Measurements from ENCODE around the gene REEP1.
"Not testable (repeated sequence)": the region's sequence is repeated elsewhere in the genome, so short reads cannot be mapped to it uniquely, and the experiment has no call there.

Gene REEP1

DNA sequence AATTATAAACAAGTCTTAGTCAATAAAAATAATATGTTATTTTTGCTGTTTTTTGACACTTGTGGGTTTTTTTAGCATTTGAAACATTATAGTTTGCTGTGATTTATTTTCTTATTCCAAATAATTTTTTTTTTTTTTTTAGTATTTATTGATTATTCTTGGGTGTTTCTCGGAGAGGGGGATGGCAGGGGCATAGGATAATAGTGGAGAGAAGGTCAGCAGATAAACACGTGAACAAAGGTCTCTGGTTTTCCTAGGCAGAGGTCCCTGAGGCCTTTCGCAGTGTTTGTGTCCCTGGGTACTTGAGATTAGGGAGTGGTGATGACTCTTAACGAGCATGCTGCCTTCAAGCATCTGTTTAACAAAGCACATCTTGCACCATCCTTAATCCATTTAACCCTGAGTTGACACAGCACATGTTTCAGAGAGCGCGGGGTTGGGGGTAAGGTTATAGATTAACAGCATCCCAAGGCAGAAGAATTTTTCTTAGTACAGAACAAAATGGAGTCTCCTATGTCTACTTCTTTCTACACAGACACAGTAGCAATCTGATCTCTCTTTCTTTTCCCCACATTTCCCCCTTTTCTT, 8.5 kb upstream of the REEP1 start:
- not testable (repeated sequence) for DNase-seq

DNA sequence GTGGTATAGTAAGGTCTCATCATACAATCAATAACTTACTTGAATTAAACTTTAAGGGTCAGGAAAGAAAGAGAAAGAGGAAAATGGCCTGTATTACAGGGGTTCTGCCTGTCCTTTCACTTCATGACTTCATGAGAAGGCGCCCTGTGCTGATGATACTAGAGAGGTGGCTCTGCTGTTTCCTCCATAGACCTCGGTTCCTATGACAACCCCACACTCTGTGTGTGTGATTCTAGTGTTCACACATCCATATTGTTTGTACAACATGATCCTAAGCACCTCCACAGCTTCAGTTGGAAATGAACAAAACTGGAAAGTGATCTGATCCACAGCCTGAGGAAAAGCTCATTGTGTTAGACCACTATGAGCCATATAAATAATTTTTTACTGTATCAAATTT, 7.0 kb upstream of the REEP1 start:
- no peak for DNase-seq

DNA sequence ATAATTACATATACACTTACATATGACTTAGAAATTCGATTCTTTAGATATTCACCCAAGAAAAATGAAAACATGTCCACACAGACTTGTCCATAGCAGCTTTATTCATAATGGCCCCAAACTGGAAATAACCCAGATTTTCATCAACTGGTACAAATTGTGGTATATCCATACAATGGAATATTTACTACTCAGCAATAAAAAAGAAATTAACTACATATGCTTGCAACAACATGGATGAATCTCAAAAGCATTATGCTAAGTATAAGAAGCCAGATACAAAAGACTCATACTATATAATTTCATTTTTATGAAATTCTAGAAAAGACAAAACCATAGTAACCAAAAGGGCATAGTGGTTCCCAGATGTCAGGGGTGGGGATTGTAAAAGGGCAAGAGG, 5.1 kb upstream of the REEP1 start:
- DNase-seq, result no peak

DNA sequence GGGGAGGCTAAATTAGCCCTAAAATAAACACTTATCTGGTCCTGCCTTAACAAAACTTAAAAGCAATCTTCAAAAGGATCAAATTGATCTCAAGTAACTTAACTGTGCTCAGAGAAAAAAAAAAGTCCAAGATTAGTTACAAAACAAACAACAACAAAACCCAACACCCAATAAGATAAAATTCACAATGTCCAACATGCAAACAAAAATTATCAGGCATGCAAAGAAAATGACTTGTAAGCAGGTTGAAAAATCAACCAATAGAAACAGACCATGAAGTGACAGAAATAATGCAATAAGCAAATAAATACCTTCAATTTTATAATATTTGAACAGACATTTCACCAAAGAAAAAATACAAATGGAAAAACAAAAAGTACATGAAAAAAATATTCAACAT, 4.0 kb upstream of the REEP1 start:
- DNase-seq, result no peak

DNA sequence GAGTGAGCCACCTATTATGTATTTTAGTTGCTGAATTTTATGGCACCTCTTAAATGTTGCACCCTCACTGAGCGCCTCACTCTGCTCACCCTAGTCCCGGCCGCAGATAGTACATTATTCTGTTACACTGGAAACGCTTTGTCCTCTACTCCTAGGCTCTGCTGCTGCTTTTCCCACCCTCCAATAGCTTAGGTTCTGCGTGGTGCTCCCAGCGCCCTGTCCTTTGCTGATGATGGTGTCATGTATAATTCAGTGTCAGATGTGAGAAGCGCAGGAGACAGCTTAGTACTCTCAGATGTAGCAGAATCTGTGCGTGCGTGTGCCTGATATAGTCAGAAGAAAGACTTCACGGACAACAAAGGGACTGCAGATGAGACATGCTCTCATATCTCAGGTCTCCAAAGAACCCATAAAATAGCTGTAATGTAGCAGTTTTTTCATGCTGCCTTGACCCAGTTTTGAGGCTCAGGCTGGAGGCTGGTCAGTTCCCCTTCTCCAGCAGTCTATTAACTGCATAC, 1.4 kb upstream of the REEP1 start:
- no peak for DNase-seq

DNA sequence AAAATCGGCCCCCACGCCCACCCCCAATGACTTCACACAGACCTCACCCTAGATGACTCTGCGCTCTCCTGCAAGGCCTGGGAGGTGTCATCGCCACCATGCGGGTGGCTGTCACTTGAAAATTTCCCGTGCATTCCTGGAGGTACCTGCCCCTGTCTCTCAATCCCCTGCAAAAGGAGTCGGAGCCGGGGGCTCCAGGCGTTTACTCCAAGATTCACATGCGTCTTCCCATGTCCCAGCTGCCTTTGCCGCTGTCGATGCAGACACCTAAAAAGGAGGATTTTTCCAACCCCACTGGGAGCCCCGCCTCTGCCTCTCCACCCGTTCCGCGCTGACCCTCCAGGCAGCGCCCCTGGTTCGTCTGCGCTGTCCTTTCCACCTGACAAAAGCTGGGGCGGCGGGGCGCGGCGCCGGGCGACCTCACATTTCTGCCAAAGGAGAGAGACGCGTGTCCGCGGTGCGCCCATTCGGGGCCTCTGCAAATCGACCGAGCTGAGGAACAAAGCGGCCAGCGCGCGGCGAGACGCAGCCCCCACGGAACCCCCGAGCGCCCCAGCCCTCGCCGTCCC, 667 bp downstream of the REEP1 start:
- DNase-seq, result no peak

DNA sequence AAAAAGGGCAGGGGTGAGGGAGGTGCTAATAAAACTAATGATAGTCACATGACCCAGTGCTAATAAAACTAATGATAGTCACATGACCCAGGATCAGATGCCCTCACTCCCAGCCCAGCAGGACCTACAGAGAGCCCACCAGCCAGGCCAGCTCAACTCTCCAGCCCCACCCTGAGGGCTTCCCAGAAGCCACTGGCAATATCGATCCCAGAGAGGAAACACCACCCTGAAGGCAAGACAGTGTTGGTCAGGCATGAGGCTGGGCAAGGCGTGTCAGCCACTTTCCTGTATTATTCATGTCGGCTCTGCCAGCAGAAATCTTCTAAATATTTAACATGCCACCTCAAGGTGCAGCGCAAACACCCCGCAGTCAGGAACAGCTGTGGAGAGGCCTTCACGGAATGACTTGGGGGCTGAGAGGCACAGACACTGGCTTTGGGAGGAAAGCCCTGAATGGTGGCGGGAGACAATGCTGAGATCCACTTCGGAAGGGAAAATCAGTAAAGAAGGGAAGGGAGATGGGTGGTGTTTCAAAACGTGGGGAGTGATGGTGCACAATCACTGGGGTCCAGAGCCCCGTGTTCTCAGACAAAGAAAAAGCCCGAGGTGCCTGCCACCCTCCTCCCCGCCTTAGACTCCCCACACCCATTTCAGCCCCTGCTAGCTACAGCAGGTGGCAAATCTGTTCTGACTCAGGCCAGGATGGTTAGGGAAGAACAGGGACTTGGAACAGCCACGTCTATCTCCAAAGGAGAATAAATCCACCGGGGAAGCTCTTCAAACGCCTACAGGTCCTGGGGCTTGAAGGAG, 1.4 kb downstream of the REEP1 start:
- DNase-seq, result no peak

DNA sequence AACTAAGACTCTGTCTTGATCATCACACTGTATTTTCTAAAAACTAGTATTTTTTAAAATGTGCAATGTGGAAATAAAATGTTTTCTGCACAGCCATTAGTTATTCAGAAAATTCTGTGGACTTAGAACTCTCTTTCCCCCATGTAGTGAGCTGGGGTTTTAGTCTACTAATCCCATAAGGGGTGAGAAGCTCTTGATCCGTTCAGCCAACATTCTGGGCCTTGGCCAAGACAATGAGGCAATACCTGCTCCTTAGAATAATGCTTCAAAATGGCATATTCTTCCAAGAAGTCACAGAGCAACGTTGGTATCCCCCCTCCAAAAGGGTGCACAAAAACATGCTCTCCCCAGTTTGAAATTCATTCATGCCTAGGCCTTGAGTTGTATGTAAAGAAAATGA, 4.0 kb downstream of the REEP1 start:
- DNase-seq, result no peak

DNA sequence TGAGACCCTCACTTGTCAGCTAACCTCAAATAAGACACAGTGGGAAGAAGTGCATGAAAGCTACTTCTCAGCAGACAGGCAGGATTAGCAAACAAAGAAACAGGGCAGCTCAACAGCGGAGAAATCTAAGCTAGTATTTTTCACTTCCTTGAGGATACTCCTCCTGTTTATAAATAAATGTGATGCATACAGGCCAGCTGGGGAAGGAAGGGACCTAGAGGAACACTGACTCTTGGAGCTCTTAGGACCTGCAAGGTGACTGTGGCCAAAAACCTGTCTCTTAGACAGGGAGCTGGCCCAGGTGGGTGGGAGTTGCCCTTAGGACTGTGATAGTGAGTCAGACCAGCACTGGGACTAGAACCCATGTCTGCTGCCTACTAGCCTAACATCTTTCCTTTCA, 4.8 kb downstream of the REEP1 start:
- DNase-seq, result no peak

DNA sequence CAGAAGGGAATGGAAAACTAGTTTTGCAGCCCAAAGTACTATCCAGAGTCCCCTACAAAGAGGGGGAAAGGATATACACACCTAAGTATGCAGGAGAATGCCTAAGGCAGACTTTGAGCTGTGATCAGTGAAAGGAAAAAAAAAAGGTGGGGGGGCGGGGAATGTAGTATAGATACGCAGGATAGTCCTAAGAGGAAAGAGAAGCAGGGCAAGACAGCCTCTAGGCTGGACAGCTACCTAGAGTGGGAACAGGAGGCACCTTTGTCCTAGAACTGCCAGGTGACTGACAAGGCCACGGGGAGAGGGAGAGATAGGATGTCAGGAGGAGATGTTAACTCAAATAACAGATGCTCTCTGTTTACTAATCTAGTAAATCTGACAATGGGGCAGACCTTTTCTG, 6.0 kb downstream of the REEP1 start:
- no peak for DNase-seq

DNA sequence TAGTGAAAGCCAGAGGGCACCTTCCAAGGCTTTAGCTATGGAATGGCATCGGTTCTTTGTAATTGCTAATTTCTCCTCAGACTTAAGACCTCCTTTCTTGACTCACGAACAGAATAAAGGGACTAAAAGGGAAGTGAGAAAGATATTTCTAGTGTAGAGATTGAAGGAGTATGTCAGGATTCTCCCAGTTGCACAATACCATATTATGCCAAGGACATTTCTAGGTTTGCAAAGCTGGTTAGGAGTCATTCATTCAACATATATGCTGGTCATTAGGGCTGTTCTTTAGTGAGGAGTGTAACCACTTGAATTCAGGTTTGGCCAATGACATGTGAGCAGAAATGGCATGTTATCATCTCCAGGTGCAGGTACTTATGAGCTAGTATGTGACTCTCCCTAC, 7.4 kb downstream of the REEP1 start:
- no peak for DNase-seq

DNA sequence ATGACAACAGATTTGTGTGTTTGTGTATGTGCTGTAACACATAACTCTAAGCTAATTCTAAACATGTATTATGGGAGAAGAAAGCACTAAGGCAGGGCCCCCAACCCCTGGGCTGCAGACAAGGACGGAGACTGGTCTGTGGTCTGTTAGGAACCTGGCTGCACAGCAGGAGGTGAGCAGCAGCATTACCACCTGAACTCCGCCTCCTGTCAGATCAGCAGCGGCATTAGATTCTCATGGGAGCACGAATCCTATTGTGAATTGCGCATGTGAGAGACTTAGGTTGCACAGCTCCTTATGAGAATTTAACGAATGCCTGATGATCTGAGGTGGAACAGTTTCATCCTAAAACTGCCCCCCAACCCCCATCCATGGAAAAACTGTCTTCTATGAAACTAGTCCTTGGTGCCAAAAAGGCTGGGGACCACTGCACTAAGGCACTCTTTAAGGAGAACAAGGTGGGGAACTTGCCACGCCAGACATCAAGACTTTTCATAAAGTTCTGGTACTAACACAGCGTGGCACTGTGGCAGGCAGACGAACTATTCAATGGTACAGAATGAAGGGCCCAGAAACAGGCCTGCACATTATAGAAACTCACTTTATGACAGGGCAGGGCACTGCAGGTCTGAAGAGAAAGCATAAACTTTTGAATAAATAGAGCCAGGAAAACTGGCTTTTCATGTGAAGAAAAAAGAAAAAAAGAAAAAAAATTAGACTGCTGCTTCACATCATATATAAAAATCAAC, 14.0 kb downstream of the REEP1 start:
- DNase-seq, result no peak

DNA sequence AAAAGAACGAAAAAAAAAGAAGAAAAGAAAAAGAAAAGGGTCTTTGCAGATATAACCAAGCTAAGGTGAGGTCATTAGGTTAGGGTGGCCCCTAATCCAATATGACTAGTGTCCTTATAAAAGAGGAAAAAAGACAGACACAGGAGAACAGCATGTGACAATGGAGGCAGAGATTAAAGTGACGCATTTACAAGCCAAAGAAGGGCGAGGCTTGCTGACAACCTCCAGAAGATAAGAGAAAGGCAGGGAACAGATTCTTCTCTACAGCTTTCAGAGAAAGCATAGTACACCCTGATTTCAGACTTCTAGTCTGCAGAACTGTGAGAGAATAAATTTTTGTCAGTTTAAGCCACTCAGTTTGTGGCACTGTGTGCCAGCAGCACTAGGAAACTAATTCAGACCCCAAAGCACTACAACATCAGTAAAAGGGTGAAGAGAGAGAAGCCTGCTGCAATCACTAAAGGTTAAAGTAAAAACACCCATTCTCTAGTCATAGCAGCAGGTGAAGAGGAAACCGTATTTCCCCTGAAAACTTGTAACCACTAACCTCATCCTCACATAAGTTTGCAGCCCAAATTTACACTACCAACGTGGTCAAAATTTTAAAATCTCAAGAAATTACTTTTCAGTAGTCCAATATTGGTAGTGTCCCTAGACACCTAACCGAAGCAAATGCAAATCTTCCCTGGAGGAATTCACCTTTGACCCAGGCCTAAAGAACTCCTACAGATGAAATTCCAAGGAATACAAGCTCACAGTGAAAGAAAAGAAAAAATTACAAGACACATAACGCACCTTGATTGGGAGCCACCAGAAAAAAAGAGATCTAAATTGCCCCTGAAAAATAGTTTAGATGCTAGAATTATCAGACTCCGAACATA, 17.5 kb downstream of the REEP1 start:
- DNase-seq, result no peak

DNA sequence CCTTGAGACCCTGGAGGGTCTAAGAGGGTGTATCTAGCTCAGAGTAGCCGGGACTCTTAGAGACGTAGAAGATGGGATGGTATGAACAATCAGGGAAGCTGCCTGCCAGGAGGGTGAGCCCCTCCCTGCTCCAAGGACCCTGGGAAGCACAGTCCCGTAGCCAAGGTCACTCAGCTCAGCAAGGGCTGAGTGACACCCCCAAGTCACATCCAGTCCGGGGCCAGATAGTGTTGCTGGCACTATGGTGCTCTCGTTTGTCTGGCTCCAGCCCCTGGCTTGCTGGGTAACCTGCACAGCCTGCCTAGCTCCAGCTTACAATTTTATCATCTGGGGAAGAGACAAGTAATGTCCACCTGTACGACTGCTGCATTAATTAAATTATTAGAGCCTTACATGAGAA, 22.3 kb downstream of the REEP1 start:
- DNase-seq, result no peak

DNA sequence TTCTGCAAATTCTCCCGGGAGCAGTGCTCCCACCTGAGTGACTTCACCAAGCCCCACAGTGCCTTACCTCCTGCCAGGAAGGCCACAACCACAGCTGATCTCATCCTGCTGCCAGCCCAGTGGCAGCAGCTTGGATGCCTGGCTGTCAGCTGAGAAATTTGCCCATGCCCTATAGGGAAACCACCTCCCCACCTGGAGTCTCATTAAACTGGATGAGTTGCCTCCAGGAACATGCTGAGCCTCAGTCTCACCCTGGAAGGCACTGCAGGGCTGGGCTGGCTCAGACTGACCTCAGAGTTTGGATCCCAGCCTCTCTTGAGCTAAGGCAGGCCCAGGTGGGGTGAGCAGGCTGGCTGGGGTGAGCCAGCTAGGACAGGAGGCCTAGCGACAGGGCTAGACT, 23.3 kb downstream of the REEP1 start:
- no peak for DNase-seq

DNA sequence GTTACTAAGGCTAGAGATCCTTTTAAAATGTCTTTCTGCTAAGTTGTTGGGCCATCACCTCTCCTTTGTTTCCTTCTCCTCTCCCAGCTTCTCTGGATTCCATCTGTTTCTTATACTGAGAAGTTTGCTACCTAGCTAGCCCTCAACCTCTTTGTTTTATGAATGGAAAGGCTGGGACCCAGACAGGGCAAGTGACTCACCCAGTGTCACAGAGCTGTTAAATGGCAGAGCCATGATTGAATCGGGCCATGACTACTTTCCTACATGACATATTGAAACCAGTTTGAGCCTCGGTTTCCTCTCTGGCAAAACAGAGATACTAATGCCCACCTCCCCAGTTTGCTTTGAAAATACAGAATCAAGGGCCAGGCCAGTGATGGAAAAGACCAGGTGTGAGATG, 24.1 kb downstream of the REEP1 start:
- no peak for DNase-seq

DNA sequence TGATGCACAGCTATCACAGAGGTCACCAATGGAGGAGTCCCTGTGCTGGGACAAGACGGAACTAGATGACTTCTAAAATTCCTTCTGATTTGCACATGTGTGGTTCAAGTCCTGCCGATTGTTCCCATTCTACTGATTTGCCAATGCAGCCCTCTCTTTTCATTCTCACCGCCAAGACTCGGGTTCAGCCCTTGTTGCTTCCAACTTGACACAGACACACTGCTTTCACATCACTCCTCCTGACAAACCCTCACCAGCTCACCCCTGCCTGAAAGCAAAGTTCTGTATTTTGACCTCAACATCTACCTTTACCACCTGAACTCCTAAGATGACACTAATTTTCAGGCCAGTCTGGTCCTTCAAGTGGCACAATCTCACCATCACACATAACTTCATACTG, 25.5 kb downstream of the REEP1 start:
- DNase-seq, result no peak

DNA sequence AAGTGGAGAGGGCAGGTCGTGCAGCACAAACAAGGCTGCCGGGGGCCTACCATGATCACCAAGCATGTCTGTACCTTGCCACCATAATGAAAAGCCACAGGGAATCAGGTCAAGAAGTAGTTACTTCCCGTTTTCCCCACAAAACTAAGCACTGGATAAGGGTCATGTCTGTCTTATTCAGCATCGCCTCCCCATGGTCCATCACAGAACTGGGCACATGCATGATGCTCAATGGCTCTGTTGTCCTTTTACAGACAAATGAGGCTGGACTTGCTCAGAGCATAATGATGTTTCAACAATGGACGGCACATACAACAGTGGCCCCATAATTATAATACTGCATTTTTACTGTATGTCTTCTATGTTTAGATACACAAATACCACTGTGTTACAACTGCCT, 27.5 kb downstream of the REEP1 start:
- DNase-seq, result no peak

DNA sequence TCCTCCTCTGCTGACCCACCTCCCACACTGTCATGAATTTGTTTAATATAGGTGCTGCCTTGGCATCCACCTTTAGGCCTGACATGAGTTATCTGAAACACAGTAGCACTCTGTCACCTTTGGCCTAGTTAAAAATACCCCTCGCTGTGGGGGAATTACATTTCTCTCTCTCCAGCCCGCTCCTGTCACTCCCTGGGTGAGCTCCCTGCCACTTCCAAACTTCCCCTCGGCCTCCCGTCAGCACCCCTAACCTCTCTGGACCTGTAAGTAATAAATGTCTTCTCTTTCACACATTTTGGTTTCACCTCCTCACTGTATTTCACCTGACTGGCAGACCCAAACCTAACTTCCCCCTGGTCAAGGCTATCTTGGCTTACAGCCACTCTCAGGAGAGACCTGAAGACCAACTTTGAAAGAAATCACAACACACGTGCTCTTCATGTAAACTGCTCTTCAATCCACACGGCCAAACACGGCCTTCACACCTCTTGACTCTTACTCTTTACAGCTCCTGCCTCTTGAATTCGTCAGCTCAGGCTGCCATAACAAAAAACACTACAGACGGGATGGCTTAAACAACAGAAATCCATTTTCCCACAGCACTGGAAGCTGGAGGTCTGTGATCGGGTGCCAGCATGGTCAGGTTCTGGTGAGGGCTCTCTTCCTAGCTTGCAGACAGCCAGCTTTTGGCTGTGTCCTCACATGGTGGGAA, 28.3 kb downstream of the REEP1 start:
- no peak for DNase-seq

DNA sequence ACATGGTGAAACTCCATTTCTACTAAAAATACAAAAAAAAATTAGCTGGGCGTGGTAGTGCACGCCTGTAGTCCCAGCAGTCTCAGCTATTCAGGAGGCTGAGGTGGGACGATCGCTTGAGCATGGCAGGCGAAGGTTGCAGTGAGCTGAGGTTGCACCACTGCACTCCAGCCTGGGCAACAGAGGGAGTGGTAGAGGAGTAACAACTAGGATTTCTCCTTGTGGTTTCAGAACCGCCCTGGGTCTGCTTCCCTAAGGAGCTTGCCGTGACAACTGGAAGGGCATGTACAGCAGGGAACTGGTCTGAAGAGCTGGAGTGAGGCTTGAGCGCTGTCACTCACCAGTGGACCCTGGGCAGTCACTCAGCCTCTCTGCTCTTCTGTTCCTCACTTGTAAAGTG, 29.1 kb downstream of the REEP1 start:
- DNase-seq, result no peak

DNA sequence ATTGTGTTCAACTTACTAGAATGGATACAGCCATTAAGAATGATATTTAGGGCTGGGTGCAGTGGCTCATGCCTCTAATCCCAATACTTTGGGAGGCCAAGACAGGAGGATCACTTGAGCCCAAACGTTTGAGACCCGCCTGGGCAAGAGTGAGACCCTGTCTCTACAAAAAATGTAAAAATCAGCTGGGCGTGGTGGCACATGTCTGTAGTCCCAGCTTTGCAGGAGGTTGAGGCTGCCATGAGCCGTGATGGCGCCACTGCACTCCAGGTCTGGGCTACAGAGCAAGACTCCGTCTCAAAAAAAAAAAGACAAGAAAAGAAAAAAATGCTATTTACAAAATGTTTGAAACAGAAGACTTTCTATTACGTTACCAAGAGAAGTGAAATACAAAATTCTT, 30.0 kb downstream of the REEP1 start:
- no peak for DNase-seq

DNA sequence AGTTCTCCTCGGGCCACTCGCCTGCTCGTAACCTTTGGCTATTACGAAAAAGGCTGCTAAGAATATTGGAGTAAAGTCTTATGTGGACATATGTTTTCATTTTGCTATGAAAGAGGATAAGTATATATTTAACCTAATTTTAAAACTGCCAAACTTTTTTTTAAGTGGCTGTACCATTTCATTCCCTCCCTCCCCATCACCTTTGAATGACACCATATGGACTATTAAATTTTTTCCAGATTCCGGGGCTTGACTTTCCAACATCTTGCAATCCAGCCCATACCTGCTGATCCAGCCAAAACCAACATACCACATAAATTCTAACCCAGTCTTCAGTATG, 31.5 kb downstream of the REEP1 start:
- no peak for DNase-seq
